ENCODE measurements around the gene NCAM2.
"Not testable (repeated sequence)": the region's sequence is repeated elsewhere in the genome, so short reads cannot be mapped to it uniquely, and the experiment has no call there.

Gene NCAM2

DNA sequence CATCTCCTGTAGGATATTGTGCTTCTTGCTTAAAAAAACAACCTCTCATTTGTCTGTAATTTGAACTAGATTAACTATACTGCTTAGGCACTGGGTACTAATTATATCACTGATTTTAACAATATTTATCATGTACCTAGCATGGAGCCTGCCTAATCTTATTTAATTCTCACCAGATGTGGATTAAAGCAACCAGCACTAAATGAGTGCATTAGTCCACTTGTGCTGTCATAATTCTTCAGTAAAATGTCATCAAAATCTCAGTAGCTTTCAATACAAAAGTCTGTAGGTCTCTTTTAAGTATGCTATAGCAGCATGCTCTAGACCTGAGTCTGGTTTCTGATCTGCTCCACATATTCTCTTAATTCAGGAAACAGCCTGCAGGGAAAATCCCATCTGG, 368.1 kb downstream of the NCAM2 start:
- Histone ChIP-seq H3K4me3 (ENCODE audit: low read length) (no peak overlapping the region), H3K9ac (ENCODE audit: low read length) (no peak overlapping the region), H3K36me3 (ENCODE audit: control insufficient read depth, low read depth, low read length) (no peaks in the 10 kb centered on the region), H3K27me3 (ENCODE audit: control insufficient read depth, insufficient read depth, low read length) (no peaks in the 10 kb centered on the region), H3K4me1 (ENCODE audit: control insufficient read depth, low read depth, low read length) (peaks cover 10% of the 10 kb centered on the region), H3K9me3 (ENCODE audit: control insufficient read depth, low read depth, low read length) (no peaks in the 10 kb centered on the region), H3K27ac (ENCODE audit: low read length) (no peak overlapping the region)

DNA sequence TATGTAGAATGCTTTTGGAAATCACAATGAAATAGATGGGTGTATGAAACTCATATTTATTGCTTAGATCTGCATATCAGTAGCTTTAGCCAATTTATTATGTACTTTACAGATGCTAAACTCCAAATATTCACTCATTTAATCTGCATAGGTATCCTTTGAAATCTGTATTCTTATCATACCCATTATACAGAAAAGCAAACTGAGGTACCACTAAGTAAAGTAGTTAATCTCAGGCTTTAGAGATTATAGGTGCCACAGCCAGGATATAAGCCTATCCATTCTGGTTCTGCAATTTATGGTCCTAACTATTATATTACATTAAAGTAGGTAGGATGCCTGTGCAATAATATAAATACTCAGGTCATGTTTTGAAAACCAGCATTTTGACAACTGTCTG, 369.4 kb downstream of the NCAM2 start:
- no peak overlapping the region for H3K9ac ChIP-seq (ENCODE audit: low read length)
- no peak overlapping the region for H3K27ac ChIP-seq (ENCODE audit: low read length)
- H3K4me1 ChIP-seq (ENCODE audit: control insufficient read depth, low read depth, low read length), result peaks cover 10% of the 10 kb centered on the region
- H3K4me3 ChIP-seq (ENCODE audit: low read length), result no peak overlapping the region
- H3K36me3 ChIP-seq (ENCODE audit: control insufficient read depth, low read depth, low read length), result no peaks in the 10 kb centered on the region
- H3K9me3 ChIP-seq (ENCODE audit: control insufficient read depth, low read depth, low read length), result no peaks in the 10 kb centered on the region
- no peaks in the 10 kb centered on the region for H3K27me3 ChIP-seq (ENCODE audit: control insufficient read depth, insufficient read depth, low read length)

DNA sequence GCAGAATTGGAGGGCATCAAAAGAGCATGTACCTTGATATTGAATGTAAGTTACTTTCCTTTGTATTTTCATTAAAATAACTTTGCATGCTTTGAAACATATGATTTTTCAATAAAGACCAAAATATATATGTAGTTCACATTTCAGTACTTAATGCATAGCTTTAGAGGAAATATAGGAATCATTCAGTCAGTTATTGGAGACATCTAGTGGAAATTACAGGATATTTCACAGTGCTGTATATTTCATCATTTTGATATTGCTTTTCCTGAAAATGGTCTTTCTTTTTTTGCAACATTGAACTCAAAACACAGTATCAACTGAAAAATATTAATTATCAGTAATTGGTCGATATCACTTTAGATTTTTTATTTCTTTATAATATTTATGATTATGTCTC, 375.8 kb downstream of the NCAM2 start:
- Histone ChIP-seq H3K9me3 (ENCODE audit: control insufficient read depth, low read depth, low read length) (no peaks in the 10 kb centered on the region), H3K27me3 (ENCODE audit: control insufficient read depth, insufficient read depth, low read length) (no peaks in the 10 kb centered on the region), H3K4me1 (ENCODE audit: control insufficient read depth, low read depth, low read length) (no peaks in the 10 kb centered on the region), H3K27ac (ENCODE audit: low read length) (no peak overlapping the region), H3K36me3 (ENCODE audit: control insufficient read depth, low read depth, low read length) (no peaks in the 10 kb centered on the region), H3K4me3 (ENCODE audit: low read length) (no peak overlapping the region), H3K9ac (ENCODE audit: low read length) (no peak overlapping the region)

DNA sequence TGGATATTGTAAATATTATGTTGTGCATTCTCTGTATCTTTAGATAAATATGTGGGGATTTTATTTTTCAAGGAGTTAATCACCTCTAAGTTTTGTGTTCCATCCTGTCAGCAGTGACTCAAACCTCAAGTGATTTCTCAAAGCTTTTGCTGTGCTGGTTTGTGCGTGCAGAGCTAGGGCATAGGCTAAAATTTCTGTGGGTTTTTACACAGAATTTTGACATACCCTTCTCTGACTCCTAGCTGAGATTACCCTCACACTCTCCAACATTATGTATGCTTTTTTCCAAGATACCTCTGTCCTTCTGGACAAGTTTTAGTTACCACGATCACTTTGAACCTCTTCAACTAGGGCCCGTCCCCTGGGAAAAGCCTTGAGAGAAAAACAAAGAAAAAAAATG, 384.9 kb downstream of the NCAM2 start:
- Histone ChIP-seq H3K9ac (ENCODE audit: low read length) (no peak overlapping the region), H3K9me3 (ENCODE audit: control insufficient read depth, low read depth, low read length) (no peaks in the 10 kb centered on the region), H3K27ac (ENCODE audit: low read length) (no peak overlapping the region), H3K4me1 (ENCODE audit: control insufficient read depth, low read depth, low read length) (no peaks in the 10 kb centered on the region), H3K27me3 (ENCODE audit: control insufficient read depth, insufficient read depth, low read length) (no peaks in the 10 kb centered on the region), H3K4me3 (ENCODE audit: low read length) (no peak overlapping the region), H3K36me3 (ENCODE audit: control insufficient read depth, low read depth, low read length) (no peaks in the 10 kb centered on the region)

DNA sequence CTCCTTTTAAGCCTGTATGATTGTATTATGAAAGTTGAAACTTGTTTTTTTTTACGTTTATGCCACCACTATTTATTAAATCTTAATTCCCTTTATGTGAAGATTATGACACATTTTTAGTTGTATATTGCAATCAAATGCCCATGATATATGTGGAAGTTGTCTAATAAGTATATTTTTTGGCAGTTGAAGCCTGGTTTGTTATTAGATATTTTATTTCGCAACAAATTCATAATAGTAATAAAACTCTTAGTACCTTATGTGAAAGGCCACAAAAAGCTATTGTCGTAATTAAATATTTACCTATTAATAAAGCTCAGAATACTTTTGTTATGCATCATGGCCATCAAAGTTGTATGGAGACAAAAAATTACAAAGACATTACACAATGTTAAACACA, 386.8 kb downstream of the NCAM2 start:
- H3K4me1 ChIP-seq (ENCODE audit: control insufficient read depth, low read depth, low read length), result no peaks in the 10 kb centered on the region
- H3K9ac ChIP-seq (ENCODE audit: low read length), result no peak overlapping the region
- no peak overlapping the region for H3K4me3 ChIP-seq (ENCODE audit: low read length)
- H3K27ac ChIP-seq (ENCODE audit: low read length), result no peak overlapping the region
- H3K27me3 ChIP-seq (ENCODE audit: control insufficient read depth, insufficient read depth, low read length), result no peaks in the 10 kb centered on the region
- H3K36me3 ChIP-seq (ENCODE audit: control insufficient read depth, low read depth, low read length), result no peaks in the 10 kb centered on the region
- H3K9me3 ChIP-seq (ENCODE audit: control insufficient read depth, low read depth, low read length), result no peaks in the 10 kb centered on the region

DNA sequence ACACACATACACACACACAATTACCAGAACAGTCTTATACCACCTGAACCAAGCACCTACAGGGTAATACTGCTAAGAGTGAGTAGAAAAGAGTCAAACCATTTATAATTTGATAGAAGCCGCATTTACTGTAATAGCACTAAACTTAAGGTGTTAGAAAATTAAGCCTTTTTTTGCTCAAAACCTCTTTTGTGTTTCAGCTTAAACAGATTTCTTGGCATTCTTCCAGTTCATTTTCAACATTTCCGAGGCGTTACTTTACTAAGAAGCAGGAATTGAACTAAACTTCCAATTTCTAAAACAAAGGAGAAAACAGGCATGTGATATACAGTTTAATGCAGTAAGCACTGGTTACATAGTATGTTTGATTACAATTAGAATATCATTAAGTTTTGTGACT, 387.2 kb downstream of the NCAM2 start:
- Histone ChIP-seq H3K27ac (ENCODE audit: low read length) (no peak overlapping the region), H3K36me3 (ENCODE audit: control insufficient read depth, low read depth, low read length) (no peaks in the 10 kb centered on the region), H3K4me3 (ENCODE audit: low read length) (no peak overlapping the region), H3K9ac (ENCODE audit: low read length) (no peak overlapping the region), H3K4me1 (ENCODE audit: control insufficient read depth, low read depth, low read length) (no peaks in the 10 kb centered on the region), H3K9me3 (ENCODE audit: control insufficient read depth, low read depth, low read length) (no peaks in the 10 kb centered on the region), H3K27me3 (ENCODE audit: control insufficient read depth, insufficient read depth, low read length) (no peaks in the 10 kb centered on the region)

DNA sequence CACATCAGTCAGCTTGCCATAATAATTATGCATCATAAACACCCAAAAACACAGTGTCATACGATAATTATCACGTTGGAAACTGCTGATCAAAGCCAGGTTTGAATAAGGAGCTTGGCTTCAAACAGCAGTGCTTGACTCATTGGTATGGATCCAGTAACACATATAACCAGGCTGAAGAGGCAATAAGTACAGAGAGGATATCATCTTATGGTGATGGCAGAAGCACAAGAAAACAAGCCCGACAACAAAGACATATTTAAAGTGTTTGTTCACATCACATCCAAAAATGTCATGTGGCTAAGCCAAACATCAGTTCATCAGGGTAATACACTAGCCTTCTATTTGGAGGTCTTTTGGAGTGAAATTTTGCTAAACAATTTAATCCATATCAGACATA, 389.7 kb downstream of the NCAM2 start:
- Histone ChIP-seq H3K27me3 (ENCODE audit: control insufficient read depth, insufficient read depth, low read length) (no peaks in the 10 kb centered on the region), H3K4me3 (ENCODE audit: low read length) (no peak overlapping the region), H3K4me1 (ENCODE audit: control insufficient read depth, low read depth, low read length) (no peaks in the 10 kb centered on the region), H3K9ac (ENCODE audit: low read length) (no peak overlapping the region), H3K27ac (ENCODE audit: low read length) (no peak overlapping the region), H3K36me3 (ENCODE audit: control insufficient read depth, low read depth, low read length) (no peaks in the 10 kb centered on the region), H3K9me3 (ENCODE audit: control insufficient read depth, low read depth, low read length) (no peaks in the 10 kb centered on the region)

DNA sequence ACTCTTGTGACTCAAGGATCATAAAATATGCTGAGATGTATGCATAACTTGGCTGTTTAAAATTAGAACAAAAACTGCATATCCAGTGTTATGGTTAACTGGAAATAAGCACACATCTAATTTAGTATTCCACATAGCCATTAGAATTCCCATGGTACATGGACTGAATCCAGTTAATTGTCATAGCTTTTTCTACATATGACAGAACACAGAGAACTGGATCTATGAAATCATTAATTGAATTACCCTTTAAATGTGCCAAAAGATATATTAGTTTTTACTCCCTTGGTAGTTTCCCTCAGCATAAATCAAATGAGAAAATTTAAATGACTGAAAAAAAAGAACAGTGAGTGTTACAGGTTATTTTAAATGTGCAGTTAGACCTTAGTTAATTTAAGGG, 395.9 kb downstream of the NCAM2 start:
- Histone ChIP-seq H3K27ac (ENCODE audit: low read length) (no peak overlapping the region), H3K27me3 (ENCODE audit: control insufficient read depth, insufficient read depth, low read length) (no peaks in the 10 kb centered on the region), H3K9me3 (ENCODE audit: control insufficient read depth, low read depth, low read length) (peaks cover 20% of the 10 kb centered on the region), H3K9ac (ENCODE audit: low read length) (no peak overlapping the region), H3K4me1 (ENCODE audit: control insufficient read depth, low read depth, low read length) (no peaks in the 10 kb centered on the region), H3K4me3 (ENCODE audit: low read length) (no peak overlapping the region), H3K36me3 (ENCODE audit: control insufficient read depth, low read depth, low read length) (no peaks in the 10 kb centered on the region)

DNA sequence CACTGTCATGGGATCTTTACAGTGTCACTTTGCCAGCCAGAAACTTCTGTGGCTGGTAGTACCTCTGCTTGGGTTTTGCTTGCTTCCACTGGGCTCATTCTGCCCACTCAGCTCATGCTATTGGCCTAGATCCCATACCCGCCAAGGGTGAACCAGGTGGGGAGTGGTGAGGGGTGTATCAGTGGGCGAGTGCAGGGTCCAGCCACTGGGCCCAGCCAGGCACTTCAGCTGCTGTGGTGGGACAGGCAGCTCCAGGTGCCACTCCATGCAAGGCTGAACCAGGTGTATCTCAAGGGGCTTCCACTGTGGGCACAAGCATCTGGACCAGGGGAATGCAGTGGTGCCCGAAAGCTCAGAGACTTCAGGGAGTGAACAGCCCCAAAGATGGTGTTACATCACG, 398.2 kb downstream of the NCAM2 start:
- Histone ChIP-seq H3K9ac (ENCODE audit: low read length) (no peak overlapping the region), H3K4me1 (ENCODE audit: control insufficient read depth, low read depth, low read length) (no peaks in the 10 kb centered on the region), H3K27me3 (ENCODE audit: control insufficient read depth, insufficient read depth, low read length) (no peaks in the 10 kb centered on the region), H3K9me3 (ENCODE audit: control insufficient read depth, low read depth, low read length) (peaks cover 20% of the 10 kb centered on the region), H3K27ac (ENCODE audit: low read length) (no peak overlapping the region), H3K36me3 (ENCODE audit: control insufficient read depth, low read depth, low read length) (no peaks in the 10 kb centered on the region), H3K4me3 (ENCODE audit: low read length) (no peak overlapping the region)

DNA sequence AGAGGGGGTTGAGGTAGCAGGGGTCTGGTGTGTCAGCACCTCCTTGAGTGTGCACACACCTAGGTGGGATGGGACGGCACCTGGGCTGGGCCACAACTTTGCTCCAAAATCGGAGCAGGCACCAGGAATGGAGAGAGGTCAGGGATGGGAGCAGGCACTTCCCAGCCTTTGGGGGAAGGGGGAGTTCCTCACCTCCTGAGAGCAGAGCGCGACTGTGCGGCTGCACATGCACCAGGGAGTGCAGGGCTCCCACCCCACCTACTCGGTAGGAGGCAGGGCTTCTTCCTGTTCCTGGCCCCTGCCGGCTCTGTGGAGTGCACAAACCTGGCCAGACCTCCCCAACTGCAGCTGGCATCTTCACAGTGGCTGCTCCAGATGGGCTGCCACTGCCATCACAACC, 399.3 kb downstream of the NCAM2 start:
- no peak overlapping the region for H3K27ac ChIP-seq (ENCODE audit: low read length)
- no peak overlapping the region for H3K9ac ChIP-seq (ENCODE audit: low read length)
- H3K4me3 ChIP-seq (ENCODE audit: low read length), result no peak overlapping the region
- no peaks in the 10 kb centered on the region for H3K27me3 ChIP-seq (ENCODE audit: control insufficient read depth, insufficient read depth, low read length)
- no peaks in the 10 kb centered on the region for H3K36me3 ChIP-seq (ENCODE audit: control insufficient read depth, low read depth, low read length)
- H3K4me1 ChIP-seq (ENCODE audit: control insufficient read depth, low read depth, low read length), result no peaks in the 10 kb centered on the region
- H3K9me3 ChIP-seq (ENCODE audit: control insufficient read depth, low read depth, low read length), result peaks cover 24% of the 10 kb centered on the region

DNA sequence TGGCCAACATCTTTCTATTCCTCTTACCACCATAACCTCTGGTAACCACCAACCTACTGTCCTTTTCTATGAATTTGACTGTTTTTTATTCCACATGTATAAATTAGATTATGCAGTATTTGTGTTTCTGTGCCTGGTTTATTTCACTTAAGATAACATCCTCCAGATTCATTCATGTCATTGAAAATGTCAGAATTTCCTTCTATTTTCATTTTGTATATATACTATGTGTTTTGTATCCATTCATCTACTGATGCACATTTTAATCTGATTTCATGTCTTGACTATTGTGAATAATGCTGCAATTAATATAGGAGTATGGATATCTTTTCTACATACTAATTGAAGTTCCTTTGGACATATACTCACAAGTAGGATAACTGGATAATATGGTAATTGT, 403.2 kb downstream of the NCAM2 start:
- H3K4me3 ChIP-seq (ENCODE audit: low read length), result no peak overlapping the region
- H3K27me3 ChIP-seq (ENCODE audit: control insufficient read depth, insufficient read depth, low read length), result no peaks in the 10 kb centered on the region
- H3K27ac ChIP-seq (ENCODE audit: low read length), result no peak overlapping the region
- H3K4me1 ChIP-seq (ENCODE audit: control insufficient read depth, low read depth, low read length), result no peaks in the 10 kb centered on the region
- no peaks in the 10 kb centered on the region for H3K36me3 ChIP-seq (ENCODE audit: control insufficient read depth, low read depth, low read length)
- no peak overlapping the region for H3K9ac ChIP-seq (ENCODE audit: low read length)
- peaks cover 16% of the 10 kb centered on the region for H3K9me3 ChIP-seq (ENCODE audit: control insufficient read depth, low read depth, low read length)

DNA sequence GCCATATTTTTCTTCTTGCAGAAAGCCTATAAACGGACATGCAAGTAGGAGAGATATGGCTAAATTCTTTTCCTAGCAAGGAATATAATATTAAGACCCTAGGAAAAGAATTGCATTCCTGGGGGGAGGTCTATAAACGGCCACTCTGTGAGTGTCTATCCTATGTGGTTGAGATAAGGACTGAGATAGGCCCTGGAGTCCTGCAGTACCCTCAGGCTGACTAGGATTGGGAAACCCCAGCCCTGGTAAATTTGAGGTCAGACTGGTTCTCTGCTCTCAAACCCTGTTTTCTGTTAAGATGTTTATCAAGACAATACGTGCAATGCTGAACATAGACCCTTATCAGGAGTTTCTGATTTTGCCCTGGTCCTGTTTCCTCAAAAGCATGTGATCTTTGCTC, 404.0 kb downstream of the NCAM2 start:
- H3K9ac ChIP-seq (ENCODE audit: low read length); H3K27ac ChIP-seq (ENCODE audit: low read length); H3K4me3 ChIP-seq (ENCODE audit: low read length); H3K4me1 ChIP-seq (ENCODE audit: control insufficient read depth, low read depth, low read length); H3K27me3 ChIP-seq (ENCODE audit: control insufficient read depth, insufficient read depth, low read length); H3K9me3 ChIP-seq (ENCODE audit: control insufficient read depth, low read depth, low read length); H3K36me3 ChIP-seq (ENCODE audit: control insufficient read depth, low read depth, low read length): not testable (repeated sequence)

DNA sequence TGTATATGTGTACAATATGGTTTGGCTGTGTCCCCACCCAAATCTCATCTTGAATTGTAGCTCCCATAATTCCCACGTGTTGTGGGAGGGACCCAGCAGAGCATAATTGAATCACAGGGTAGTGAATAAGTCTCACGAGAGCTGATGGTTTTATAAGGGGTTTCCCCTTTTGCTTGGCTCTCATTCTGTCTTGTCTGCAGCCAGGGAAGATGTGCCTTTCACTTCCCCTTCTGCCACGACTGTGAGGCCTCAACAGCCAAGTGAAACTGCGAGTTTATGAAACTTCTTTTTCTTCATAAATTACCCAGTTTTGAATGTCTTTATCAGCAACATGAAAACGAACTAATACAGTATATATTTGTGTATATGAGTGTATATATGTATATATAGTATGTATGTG, 406.1 kb downstream of the NCAM2 start:
- not testable (repeated sequence) for H3K36me3 ChIP-seq (ENCODE audit: control insufficient read depth, low read depth, low read length)

More for the DNA sequence above, 406.1 kb downstream of the NCAM2 start:
- not testable (repeated sequence) for H3K27ac ChIP-seq (ENCODE audit: low read length); H3K4me1 ChIP-seq (ENCODE audit: control insufficient read depth, low read depth, low read length); H3K9me3 ChIP-seq (ENCODE audit: control insufficient read depth, low read depth, low read length); H3K4me3 ChIP-seq (ENCODE audit: low read length); H3K9ac ChIP-seq (ENCODE audit: low read length); H3K27me3 ChIP-seq (ENCODE audit: control insufficient read depth, insufficient read depth, low read length)
